Transverse colon (tissue), 4 donors: ENCODE measurements around the gene ZBTB48. TPM values are rescaled to one million over a fixed set of nuclear protein-coding genes. Genes with fewer than 3 reads are reported as not detected.

Experiments used
- DNase-seq: peaks from one replicate; pipeline ENCODE4 v3.0.0-alpha.2; 2019
- H3K27ac ChIP-seq, 4 donors: fragments of 200-600 bp; sonication (generic); 2 replicates each; pipeline ENCODE4 v1.5.1; 2016 to 2018; ENCODE audit warnings: inconsistent platforms in 4 of 4
- H3K27me3 ChIP-seq: fragments of 200-600 bp; sonication (generic); 2 replicates; pipeline ENCODE4 v1.5.1; 2017; ENCODE audit warnings: inconsistent platforms
- H3K36me3 ChIP-seq, 4 donors: fragments of 200-600 bp; sonication (generic); 2 replicates each; pipeline ENCODE4 v1.5.1; 2017 to 2019; ENCODE audit warnings: inconsistent platforms in 4 of 4
- H3K4me1 ChIP-seq, 4 donors: fragments of 200-600 bp; sonication (generic); 2 replicates each; pipeline ENCODE4 v1.5.1; 2017 to 2020; ENCODE audit warnings: inconsistent platforms in 4 of 4
- H3K4me3 ChIP-seq, 4 donors: fragments of 200-600 bp; sonication (generic); 1 replicate in 1 of 4; 2 replicates in 3 of 4; pipeline versions ENCODE4 v1.5.1 to v1.6.1; 2017 to 2019; ENCODE audit warnings: inconsistent platforms in 4 of 4
- H3K9me3 ChIP-seq, 2 donors: fragments of 200-600 bp; sonication (generic); 2 replicates each; pipeline ENCODE4 v1.5.1; 2017 to 2019; ENCODE audit warnings: inconsistent platforms in 2 of 2
- CTCF ChIP-seq, 5 experiments: fragments of 200-600 bp in 3 of 5; fragments of 450-650 bp in 2 of 5; sonication (generic) in 3 of 5; IDR thresholded peaks; 1 replicate in 2 of 5; 2 replicates in 3 of 5; pipeline ENCODE4 v1.5.1; 2016 to 2017; ENCODE audit warnings: antibody characterized with exemption in 5 of 5, inconsistent platforms in 3 of 5, mild to moderate bottlenecking in 2 of 5, moderate library complexity in 1 of 5
- EP300 ChIP-seq: sonication (generic); formaldehyde crosslinking; IDR thresholded peaks from one replicate; pipeline ENCODE4 v1.6.1; 2017; ENCODE audit warnings: antibody characterized with exemption, low read depth
- POLR2A ChIP-seq: fragments of 450-650 bp; IDR thresholded peaks from one replicate; pipeline ENCODE4 v1.6.1; 2016; ENCODE audit warnings: antibody characterized with exemption, mild to moderate bottlenecking, moderate library complexity
- POLR2AphosphoS5 ChIP-seq, 3 donors: sonication (generic); formaldehyde crosslinking; IDR thresholded peaks; one replicate each; pipeline ENCODE4 v1.6.1; 2016; ENCODE audit warnings: antibody characterized with exemption in 3 of 3
- WGBS, 2 donors: methylation state at CpG; one replicate each; pipeline ENCODE4 v1.1.5; 2018; ENCODE audit warnings: low coverage in 1 of 2; 5-methylcytosine and 5-hydroxymethylcytosine counted together
- in situ Hi-C, 4 donors: fragments of 200-750 bp; cut with MboI; loops; one replicate each; pipeline versions ENCODE4 v1.15.0 to v1.15.1; 2017; ENCODE audit warnings: low sequenced_read_pairs in 3 of 4, low pct_ligation_motif_present in 1 of 4, low pct_unique_long_range_greater_than_20kb in 1 of 4
- intact Hi-C: fragments of 100-400 bp; cut with DNase I; formaldehyde crosslinking; loops from one replicate; pipeline ENCODE4 v1.15.1; 2023; ENCODE audit warnings: low total_unique reads
- total RNA-seq, 4 donors: library from RNA; depleted of rRNA; stranded (reverse); fragments of >200 nt; gene quantifications; one replicate each; pipeline ENCODE4 v1.1.0, GENCODE V29; 2016

The ZBTB48 gene
- total RNA-seq, 4 donors from 2014 or later: 18.3 to 37.7 (median 30.5) TPM

- in situ Hi-C loops: loop anchor here in 1 of 4 donors (10.0 kb wide), 1 partner anchor 51 kb away; the partner anchor contains the start of gene THAP3
- Histone ChIP-seq H3K36me3 (no peaks in the 10 kb centered on the region), H3K4me3 (no peak overlapping the region), H3K27ac (no peak overlapping the region), H3K4me1 (peaks cover under 1 to 1% (median 1%) of the 10 kb centered on the region in 4 donors), H3K9me3 (no peaks in the 10 kb centered on the region), H3K27me3 (no peaks in the 10 kb centered on the region)
- 90% methylated on average over 8 of the region's 8 CpGs; no CpG with 5 or more reads in 1 of the 2 donors for WGBS, 2 donors
- intact Hi-C loops: no loop called here
- TF ChIP-seq POLR2A: no peak
- no peak for TF ChIP-seq POLR2AphosphoS5 (IDR thresholded peaks at IDR 0.05)
- no peak for TF ChIP-seq CTCF (IDR thresholded peaks at IDR 0.05)
- no peak for TF ChIP-seq EP300
- DNase-seq: no peak
Measured at GRCh38 chr1:6574025-6574620, 5.7 kb upstream of the ZBTB48 start.

GRCh38 chr1:6574818-6575217 lies 5.0 kb upstream of the ZBTB48 start:
- intact Hi-C loops: no loop called here
- no peak for TF ChIP-seq POLR2A
- no peak for TF ChIP-seq CTCF (IDR thresholded peaks at IDR 0.05)
- WGBS, 2 donors: 60 to 82% methylated on average over 1 to 14 of the region's 14 CpGs
- no peaks in the 10 kb centered on the region for H3K27me3 ChIP-seq
- no peak for DNase-seq
- H3K27ac ChIP-seq: no peak overlapping the region
- no peaks in the 10 kb centered on the region for H3K36me3 ChIP-seq
- in situ Hi-C loops: loop anchor here in 1 of 4 donors (10.0 kb wide), 1 partner anchor 50 kb away; the partner anchor contains the start of gene THAP3
- H3K9me3 ChIP-seq: no peaks in the 10 kb centered on the region
- peaks cover 5 to 6% (median 5%) of the 10 kb centered on the region in 4 donors for H3K4me1 ChIP-seq
- no peak overlapping the region for H3K4me3 ChIP-seq

- Histone ChIP-seq H3K4me3 (no peak overlapping the region), H3K27me3 (no peaks in the 10 kb centered on the region), H3K27ac (peak overlapping the region in 1 of 4 donors; percentile 98), H3K4me1 (peaks cover 17 to 33% (median 32%) of the 10 kb centered on the region in 4 donors), H3K36me3 (no peaks in the 10 kb centered on the region), H3K9me3 (no peaks in the 10 kb centered on the region)
- WGBS, 2 donors: 69 to 78% methylated on average over 2 to 6 of the region's 6 CpGs
- TF ChIP-seq EP300: no peak
- no peak for TF ChIP-seq POLR2A
- no peak for TF ChIP-seq CTCF (IDR thresholded peaks at IDR 0.05)
- in situ Hi-C loops: loop anchor here in 1 of 4 donors (10.0 kb wide), 1 partner anchor 47 kb away; the partner anchor contains the start of gene THAP3
- intact Hi-C loops: no loop called here
- DNase-seq: no peak
Measured at GRCh38 chr1:6577831-6578525, 1.8 kb upstream of the ZBTB48 start.

- Histone ChIP-seq H3K27me3 (no peaks in the 10 kb centered on the region), H3K36me3 (no peaks in the 10 kb centered on the region), H3K9me3 (no peaks in the 10 kb centered on the region), H3K4me3 (no peak overlapping the region), H3K4me1 (peaks cover 17 to 37% (median 35%) of the 10 kb centered on the region in 4 donors), H3K27ac (peak overlapping the region; percentile 89 to 98 (median 96))
- no peak for TF ChIP-seq POLR2A
- TF ChIP-seq EP300: no peak
- in situ Hi-C loops (loop anchor here in 1 of 4 donors (10.0 kb wide), 1 partner anchor 46 kb away; the partner anchor contains the start of gene THAP3), intact Hi-C loops (no loop called here)
- no peak for DNase-seq
- WGBS, 2 donors: 88% methylated on average over 14 of the region's 14 CpGs; no CpG with 5 or more reads in 1 of the 2 donors
Measured at GRCh38 chr1:6578624-6579373, 995 bp upstream of the ZBTB48 start.
